Measurements from ENCODE around the gene MUC22. TPM values are rescaled to one million over a fixed set of nuclear protein-coding genes. Genes with fewer than 3 reads are reported as not detected.

Gene MUC22
- total RNA-seq, 4 donors from 2014 or later, result not detected

- no peaks in the 10 kb centered on the region for H3K36me3 ChIP-seq
- no peak overlapping the region for H3K4me3 ChIP-seq
- H3K27me3 ChIP-seq, result no peaks in the 10 kb centered on the region
- H3K4me1 ChIP-seq, result no peaks in the 10 kb centered on the region
- H3K27ac ChIP-seq, result no peak overlapping the region
- peak; percentile 74 to 88 (median 82) for DNase-seq
- H3K9me3 ChIP-seq, result no peaks in the 10 kb centered on the region
- peak; percentile 78 to 90 (median 88) for TF ChIP-seq CTCF (IDR thresholded peaks at IDR 0.05)
- TF ChIP-seq POLR2A (IDR thresholded peaks at IDR 0.05), result no peak
Measured at GRCh38 chr6:31068669-31069340, 58.5 kb downstream of the MUC22 start.

GRCh38 chr6:31070711-31071197 is 60.5 kb downstream of the MUC22 start:
- no peak for DNase-seq
- Histone ChIP-seq H3K36me3 (no peaks in the 10 kb centered on the region), H3K27ac (no peak overlapping the region), H3K27me3 (no peaks in the 10 kb centered on the region), H3K9me3 (no peaks in the 10 kb centered on the region), H3K4me3 (no peak overlapping the region), H3K4me1 (no peaks in the 10 kb centered on the region)
- TF ChIP-seq CTCF (IDR thresholded peaks at IDR 0.05) (peak in 3 of 6 experiments; percentile 40 to 55 (median 47)), POLR2A (IDR thresholded peaks at IDR 0.05) (no peak)

GRCh38 chr6:31074401-31074800 is 64.1 kb downstream of the MUC22 start:
- DNase-seq, result no peak
- TF ChIP-seq POLR2A (IDR thresholded peaks at IDR 0.05) (no peak), CTCF (IDR thresholded peaks at IDR 0.05) (no peak)
- no peaks in the 10 kb centered on the region for H3K27me3 ChIP-seq
- no peaks in the 10 kb centered on the region for H3K4me1 ChIP-seq
- H3K36me3 ChIP-seq, result no peaks in the 10 kb centered on the region
- H3K27ac ChIP-seq, result no peak overlapping the region
- no peaks in the 10 kb centered on the region for H3K9me3 ChIP-seq
- H3K4me3 ChIP-seq, result no peak overlapping the region

GRCh38 chr6:31075528-31075927 is 65.3 kb downstream of the MUC22 start:
- Histone ChIP-seq H3K27me3 (no peaks in the 10 kb centered on the region), H3K9me3 (no peaks in the 10 kb centered on the region), H3K27ac (no peak overlapping the region), H3K4me1 (no peaks in the 10 kb centered on the region), H3K4me3 (no peak overlapping the region), H3K36me3 (no peaks in the 10 kb centered on the region)
- DNase-seq, result no peak
- TF ChIP-seq POLR2A (IDR thresholded peaks at IDR 0.05) (no peak), CTCF (IDR thresholded peaks at IDR 0.05) (no peak)

GRCh38 chr6:31076611-31077010 is 66.3 kb downstream of the MUC22 start:
- H3K9me3 ChIP-seq, result no peaks in the 10 kb centered on the region
- TF ChIP-seq CTCF (IDR thresholded peaks at IDR 0.05), result no peak
- TF ChIP-seq POLR2A (IDR thresholded peaks at IDR 0.05), result no peak
- H3K36me3 ChIP-seq, result no peaks in the 10 kb centered on the region
- no peaks in the 10 kb centered on the region for H3K27me3 ChIP-seq
- no peak for DNase-seq
- H3K4me1 ChIP-seq, result no peaks in the 10 kb centered on the region
- no peak overlapping the region for H3K27ac ChIP-seq
- no peak overlapping the region for H3K4me3 ChIP-seq

Measured in Peyer's patch (tissue), 4 donors.